Stimulated activated CD4-positive, alpha-beta T cell treated with anti-CD3 and anti-CD28 coated beads, Interleukin-1b, Interleukin-23, amount 100 ng/mL, for 48 hours (primary cell): ENCODE measurements around the gene KLF6.

Source experiments
- DNase-seq: peaks from one replicate; pipeline ENCODE4 v3.0.0-alpha.2; 2020

The KLF6 gene

DNA sequence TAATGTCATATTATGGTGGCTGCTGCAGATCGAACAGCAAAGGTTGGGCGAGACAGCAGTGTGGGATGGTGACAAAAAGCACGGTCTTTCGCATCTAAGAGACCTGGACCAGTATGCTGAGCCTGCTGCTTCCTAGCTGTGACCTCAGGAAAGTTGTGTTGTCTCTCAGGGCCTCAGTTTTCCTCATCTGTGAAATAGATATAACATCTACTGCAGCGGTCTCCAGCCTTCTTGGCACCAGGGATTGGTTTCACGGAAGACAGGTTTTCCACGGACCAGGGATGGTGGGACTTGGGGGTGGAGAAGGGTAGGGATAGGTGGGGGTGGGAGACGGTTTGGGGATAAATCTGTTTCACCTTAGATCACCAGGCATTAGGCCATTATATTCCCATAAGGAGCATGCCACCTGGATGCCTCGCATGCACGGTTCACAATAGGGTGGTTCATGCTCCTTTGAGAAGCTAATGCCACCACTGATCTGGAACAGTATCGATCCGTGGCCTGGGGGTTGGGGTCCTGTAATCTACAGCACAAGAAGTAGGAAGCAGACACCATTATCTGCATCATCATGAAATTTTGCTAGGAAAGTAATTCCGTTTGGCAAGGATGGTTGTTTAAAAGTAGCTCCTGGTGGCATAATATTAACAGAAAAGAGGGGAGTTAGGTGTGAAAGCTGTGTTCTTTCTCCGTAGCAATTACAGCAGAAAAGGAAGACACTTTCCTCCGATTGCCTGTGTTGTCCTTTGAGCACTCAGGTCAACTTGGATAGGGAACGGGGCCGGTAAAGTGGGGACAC, 10.8 kb downstream of the KLF6 start:
- no peak for DNase-seq

DNA sequence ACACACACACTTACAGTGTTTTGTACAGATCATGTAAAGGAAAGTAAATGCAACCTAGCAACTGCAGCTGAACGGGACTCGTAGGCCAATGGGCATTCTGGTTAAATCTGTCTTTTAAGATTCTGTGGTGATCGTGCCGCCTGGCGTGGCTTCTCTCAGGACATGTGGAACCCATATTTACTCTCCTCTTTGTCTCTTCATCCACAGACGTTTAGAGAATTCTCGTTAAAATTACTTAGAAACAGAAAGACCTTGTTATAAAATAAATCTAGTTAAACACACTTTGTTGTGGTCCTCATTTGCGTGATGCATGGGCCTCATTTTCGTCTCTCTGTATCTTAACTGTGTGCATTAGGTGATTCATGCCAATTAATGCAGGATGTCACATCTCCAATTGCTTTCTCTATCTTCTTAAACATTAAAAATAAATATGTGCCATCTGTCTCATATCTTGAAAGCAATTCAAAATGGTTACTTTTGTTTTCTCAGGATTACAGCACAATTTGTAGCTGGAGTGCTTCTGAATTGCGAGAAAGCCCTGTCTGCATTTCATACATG, 11.5 kb downstream of the KLF6 start:
- DNase-seq: no peak

DNA sequence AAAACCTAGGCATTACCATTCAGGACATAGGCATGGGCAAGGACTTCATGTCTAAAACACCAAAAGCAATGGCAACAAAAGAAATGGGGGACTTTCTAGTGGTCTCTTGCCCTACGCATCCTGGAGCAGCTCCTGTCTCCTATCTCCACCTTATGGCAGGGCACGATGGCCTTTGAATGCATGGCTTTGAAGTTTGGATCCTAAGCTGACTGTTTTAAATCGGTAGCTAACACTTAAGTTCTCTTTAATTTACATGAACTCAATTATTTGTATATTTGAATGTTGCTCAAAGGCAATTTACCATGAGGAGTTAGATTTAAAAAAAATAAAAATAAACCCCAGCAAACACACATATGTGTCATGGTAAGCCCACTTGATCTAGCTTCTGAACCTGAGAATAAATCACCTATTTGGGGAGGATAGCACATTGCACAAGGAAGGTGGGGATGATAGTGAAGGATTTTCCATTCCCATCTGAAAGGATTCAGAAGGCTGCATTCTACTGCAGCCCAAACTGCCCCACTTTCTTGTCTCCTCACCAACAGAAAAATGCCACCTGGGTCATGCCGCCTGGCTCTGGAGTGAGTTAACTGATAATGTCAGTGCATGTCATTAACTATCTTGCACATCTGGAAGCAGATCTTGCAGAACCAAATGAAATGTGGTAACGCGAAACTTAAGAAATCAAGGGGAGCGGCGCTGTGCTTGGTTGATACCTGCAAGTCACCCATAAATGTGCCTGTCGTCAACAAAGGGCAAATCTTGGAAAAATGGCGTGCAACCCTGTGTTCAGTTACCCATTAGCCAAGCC, 12.4 kb downstream of the KLF6 start:
- no peak for DNase-seq

DNA sequence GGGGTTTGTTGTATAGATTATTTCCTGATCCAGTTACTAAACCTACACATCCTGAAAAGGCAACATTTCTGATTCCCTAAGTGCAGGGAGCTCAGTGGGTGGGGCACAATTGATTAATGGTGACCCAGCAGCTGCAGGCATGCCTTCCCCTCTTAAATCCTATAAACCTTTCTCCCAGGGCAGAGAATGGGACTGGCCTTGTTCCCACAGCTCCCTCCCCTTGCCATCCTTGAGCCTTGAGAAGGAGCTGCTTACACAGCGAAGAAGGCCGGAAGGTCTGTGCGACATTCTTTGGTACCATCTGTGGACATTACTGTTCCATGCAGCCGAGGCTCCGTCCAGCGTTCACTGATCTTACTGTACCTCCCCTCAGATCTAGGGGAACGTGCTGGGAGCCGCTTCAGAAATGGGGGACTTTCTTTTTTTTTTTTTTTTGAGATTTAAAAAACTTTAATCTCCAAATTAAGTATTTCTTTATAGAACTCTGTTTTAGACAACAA, 14.3 kb downstream of the KLF6 start:
- no peak for DNase-seq

DNA sequence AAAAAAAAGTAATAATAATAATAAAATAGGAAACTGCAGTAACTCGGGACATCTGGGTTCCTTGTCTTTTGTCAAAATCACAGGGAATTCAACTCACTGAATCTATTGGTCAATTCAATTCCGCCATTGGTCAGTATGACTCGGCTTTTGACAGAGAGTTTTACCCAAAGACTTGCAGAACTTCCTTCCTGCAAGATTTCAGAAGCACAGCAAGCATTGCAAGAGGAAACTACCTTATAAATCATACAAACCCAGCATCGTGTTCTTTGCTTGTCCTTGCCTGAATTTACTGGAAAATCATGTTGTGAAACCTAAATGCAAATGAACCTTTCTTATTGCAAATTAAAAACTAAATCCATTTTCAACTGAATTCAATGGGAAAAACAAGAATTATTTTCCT, 15.5 kb downstream of the KLF6 start:
- no peak for DNase-seq

DNA sequence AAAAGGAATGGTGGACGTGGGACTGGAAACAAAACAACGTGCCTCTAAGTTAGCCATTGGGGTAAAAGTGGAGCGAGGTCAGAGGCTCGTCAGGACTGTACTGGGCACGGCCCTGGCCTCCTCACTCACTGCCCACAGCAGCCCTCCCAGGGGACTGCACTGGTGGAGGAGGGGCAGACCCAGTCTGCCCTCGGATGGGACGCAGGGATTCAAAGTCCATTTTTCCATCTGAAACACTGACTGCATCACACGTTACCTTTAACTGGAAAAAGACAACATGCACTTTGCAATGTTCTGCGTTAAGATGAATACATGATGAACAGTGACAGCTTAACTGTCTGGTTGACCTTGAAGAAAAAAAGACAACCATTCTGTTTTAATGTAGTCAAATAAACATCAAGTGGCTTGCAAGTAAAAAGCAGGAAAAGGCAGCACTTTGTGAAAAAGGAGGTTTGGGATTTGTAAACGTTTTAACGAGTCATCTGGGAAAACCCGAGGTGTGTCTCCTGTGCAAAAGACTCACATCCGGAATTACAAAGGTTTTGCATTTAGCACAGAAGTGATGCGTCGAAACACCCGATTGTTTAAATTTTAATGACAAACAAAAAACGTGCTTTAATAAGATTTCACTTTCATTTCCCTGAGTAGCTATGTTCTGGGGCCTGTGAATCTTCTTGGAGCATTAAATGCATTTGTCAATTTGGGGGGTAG, 18.8 kb downstream of the KLF6 start:
- DNase-seq: no peak

DNA sequence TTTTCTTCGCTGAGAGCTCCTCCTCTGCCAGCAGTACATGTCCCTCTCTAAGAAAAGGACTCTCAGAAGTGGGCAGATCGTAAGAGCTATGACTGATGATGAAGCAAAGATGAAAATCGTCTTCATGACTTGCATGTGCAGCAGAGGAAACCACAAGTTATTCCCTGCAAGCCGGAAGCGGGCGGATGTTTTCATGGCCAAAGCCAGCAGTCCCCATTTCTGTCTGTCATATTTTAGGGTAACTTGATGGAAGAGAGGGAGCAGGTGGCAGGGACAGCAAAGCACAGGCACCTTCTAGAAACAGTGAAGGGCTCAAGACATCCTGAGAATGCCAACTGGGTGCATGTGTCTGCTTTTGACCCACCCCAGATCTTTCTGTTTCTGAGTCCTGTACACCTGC, 19.9 kb downstream of the KLF6 start:
- DNase-seq: no peak

DNA sequence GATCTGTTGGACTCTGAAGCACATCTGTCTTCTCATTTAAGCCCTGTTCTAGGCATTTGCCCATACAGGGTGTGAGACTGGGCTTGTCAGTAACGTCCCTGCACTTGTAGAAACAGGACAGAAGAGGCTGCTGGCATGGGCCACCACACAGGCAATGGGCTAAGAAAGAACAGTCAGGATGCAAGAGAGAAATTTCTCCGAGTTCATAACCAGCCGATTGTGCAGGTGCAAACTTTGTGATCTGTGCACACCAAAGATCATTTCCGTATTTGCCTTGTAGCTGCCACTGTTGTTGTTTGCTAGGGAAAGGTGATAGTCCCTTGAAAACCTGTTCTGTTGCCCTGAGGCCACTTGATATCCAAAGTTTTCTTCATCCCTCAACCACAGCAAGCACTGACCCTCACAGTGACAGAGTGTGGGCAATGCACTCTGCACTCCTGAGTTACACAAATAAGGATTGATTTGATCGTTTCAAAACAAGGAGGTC, 20.3 kb downstream of the KLF6 start:
- DNase-seq: no peak

DNA sequence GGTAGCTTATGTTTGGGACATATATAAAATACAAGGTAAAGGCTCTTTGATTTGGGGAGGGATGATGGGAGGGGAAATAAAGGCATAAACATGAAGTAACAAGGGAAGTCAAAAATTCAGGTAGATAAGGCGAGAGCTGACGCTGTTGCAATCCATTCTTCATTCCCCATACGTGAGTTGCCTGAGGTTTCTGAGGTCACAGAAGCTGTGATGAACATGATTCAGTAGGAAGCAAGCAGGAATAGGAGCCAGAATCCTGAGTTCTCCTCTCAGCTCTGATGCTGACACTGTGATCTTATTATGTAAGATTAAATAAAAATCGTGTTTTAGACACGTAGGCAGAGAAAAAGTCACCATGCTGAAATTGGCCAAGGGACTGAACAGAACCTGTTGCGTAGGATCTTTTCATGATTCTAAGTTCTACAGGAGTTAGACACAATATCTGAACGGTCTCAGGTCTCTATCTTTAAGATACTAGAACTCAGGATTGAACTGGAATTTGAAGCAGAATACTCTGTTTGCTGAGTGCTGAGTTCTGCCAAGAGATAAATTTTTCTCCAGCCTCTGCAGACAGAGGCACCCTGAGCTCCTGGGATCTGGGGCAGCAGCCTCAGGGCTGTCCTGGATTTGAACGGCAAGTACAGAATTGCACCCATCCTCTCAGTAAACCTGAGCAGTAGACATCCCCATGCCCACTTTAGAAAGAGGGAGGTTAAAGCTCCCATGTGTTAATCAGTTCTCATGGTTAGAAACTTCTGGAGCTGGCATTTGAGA, 21.0 kb downstream of the KLF6 start:
- DNase-seq: no peak

DNA sequence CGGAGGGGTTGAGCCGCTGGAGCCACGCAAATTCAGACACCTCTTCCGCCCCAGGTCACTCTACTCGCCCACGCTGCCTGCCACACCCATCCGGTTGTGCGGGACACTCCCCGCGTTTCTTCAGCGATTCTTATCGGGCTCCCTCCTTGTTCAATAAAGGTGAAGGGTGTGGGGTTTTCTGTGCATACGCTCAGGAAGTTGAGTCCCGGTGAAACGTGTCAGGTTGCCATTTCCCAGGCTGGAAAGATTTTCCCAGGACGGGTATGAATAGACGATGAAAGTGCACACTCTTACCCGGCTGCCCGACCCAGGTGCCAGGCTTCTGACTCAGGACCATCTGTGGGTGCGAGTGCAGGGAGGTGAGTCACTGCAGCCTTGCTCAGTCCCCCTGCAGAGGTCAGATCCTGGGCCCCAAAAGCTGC, 22.0 kb downstream of the KLF6 start:
- no peak for DNase-seq

DNA sequence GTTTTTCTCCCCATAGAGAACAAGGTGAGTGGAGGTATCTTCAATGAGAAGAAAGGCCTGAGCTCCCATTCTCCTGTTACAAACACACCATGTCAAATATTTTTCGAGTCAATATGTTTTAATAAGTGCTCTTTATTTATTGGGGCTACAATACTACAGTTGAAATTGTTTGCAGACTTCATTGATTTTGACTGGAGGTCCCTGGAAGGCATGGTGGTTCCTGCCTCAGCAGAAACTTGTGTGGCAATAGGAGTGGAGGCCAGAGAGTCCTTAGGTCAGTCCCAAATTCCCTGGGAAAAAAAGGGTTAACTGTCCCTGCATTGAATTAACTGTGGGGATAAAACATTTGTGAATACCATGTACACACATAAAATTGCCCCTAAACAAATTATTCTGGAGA, 22.7 kb downstream of the KLF6 start:
- no peak for DNase-seq

DNA sequence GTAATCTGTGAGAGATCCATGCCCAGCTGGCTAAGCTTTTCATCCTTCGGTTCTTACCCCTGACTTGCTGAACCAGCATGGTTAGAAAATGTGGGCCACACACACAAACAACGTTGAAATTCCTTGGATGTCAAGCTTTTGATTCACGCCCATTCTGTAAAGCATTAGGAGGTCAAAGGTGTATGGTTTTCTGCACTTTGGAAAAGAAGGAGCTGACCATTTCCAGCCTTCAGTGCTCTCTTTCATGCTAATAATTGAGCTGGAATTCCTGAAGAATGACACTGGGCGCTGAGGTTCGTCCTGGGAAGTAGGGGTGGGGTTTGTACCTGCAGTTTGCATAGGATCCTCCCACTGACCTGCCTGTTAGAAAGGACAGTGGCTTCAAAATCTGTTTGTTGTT, 23.1 kb downstream of the KLF6 start:
- no peak for DNase-seq

DNA sequence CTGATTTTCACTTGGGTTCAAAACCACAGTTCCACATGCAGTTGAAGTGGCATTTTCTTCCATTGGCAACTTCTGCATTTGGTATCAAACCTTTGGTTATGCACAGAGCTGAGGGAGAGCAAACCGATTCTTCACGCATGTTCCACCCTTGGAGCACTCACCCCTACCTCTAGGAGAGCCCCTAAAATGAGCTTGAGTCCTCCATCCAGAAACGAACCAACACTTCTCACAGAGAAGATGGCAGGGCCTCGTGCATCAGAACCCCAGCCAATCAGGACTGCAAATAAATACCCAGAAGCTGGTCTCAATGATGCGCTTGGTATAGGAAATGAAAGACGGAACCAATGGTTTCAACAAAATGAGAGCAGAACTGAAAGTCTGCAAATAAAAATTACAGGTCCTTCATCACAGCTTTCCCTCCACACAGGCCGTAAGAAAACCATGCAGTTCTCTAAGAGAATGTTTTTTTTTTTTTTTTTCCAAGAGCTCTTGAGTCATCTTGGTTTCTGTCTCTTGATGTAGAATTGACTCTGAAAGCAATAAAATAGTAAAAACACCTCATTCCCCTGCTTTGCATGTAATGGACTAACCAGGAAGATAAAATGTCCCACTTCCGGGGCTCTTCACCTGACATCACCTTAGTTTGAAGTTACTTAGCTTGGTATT, 23.9 kb downstream of the KLF6 start:
- no peak for DNase-seq

DNA sequence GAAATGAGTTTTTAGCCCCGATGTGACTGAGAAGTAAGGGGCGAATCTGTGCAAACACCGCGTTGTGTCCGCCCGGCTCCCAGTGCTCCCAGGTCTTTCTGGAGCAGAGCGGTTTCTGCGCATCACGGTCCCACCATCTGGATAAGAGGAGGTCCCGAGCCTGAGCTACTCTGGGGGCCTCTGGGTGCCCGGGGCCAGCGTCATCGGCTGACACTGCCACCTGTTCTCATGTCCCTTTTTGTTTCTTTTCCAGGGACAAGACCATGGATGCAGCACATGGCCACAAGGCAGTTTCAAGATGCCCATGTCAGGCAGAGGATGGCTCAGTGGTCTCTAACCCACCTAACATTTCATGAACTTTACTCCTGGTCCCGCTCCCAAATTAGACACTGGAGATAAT, 24.9 kb downstream of the KLF6 start:
- no peak for DNase-seq

DNA sequence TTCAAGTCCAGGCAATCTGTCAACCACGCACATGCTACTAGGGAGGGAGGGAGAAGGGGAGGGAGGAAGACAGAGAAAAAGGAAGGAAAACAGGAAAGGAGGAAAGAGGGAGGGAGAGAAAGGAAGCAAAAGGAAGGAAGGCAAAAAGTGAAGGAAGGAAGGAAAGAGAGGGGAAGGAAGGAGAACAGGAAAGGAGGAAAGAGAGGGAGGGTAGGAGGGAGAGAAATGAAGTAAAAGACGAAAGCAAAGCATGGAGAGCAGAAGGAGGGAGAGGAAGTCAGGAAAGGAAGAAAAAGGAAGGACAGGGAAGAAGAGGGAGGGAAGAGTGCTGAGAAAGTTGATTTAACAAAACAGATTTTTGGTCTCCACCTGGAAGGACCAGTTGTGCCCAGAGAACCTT, 25.6 kb downstream of the KLF6 start:
- DNase-seq: no peak

DNA sequence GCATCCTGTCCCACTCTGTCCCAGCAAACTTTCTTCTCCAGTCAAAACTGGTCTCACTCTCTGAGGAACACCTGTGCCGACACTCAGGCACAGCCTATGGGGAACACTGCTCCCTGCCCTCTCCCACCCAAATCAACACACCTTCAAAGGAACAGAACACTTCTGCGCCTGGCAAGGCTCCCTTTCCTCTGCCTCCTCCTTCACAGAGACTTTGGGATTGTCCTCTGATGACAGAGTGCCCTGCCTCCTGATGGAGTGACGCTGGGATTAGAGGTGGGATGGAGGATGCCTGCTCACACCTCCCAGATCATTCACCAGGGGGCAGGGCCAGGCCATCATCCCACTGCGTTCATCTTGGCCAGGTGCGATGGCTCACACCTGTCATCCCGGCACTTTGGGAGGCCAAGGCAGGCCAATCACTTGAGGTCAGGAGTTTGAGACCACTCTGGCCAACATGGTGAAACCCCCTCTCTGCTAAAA, 26.5 kb downstream of the KLF6 start:
- DNase-seq: no peak

DNA sequence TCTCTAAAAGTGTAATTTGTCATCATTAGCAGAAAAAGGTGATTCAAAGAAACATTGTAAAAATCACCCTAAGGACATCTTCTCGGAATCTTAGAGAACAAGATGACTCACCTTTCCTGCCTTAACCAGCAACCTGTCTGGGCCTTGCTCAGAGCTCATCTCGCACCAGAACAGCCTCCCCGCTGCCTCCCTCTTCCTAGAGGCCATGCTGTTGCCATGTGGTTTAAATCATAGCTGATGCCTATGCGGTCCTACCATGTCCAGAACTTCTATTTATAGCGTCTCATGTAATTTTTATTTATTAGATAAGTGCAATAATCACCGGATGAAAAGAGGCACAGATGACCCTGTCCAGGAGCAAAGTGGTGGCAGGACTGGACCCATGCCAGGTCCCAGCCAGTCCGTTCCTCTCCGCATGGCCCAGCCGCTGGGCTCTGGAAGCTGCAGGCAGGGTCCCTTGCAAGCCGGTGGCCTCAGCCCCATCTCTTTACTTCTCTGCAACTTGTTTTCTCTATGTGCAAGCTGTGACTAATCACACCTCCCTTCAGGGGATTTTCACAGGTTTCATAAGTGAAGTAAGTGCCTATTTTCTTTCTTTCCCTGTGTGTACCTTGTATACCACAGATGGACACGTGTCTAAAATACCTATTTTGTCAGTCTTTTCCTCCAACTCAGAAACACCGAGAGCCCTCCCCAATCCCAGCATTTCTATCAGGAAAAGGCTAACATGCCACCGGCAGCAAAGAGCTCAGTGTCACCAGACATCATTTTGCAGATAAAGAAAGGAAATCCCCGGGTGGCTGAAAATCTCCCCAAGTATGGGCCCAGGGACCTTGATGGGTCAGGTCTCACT, 27.1 kb downstream of the KLF6 start:
- peak; percentile 80 for DNase-seq

DNA sequence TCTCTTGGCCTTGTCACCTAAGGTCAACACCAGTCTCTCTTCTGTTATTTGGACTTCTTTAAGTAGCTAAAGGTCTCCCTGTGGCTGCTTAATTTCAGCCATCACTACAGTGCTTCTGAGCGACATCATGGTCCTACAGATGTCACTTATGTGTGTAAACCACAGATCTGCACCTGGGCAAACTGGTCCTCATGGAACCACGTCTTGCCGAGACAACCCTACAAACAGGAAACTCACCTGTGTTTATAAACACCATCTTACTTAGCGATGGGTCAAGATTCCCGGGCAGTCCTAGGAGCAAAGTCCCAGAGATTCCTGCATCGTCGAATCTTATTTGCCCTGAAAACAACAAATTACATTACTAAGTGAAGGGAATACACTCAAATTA, 27.8 kb downstream of the KLF6 start:
- no peak for DNase-seq

DNA sequence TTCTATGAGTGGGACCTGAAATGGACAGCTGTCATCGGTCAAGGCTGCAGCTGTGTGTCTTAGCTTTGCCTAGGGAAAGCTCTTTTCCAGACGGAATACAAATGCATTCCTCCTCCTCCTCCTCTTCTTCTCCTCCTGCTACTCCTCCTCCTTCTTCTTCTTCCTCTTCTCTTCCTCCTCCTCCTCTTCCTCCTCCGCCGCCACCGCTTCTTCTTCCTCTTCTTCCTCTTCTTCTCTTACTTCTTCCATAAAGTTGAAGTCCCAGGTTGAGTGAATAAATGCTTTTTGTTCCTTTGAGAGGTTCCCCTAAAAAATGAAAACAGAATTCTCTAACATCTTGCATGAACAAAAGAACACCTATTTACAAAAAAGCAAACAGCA, 28.7 kb downstream of the KLF6 start:
- DNase-seq: no peak
